ENCODE results near the gene LRRC1. TPM values are rescaled to one million over a fixed set of nuclear protein-coding genes. Genes with fewer than 3 reads are reported as not detected.

Gene LRRC1
- total RNA-seq, 1 experiment from 2014 or later: 10.3 TPM

- Histone ChIP-seq H3K4ac (ENCODE audit: low read depth, low read length) (no peak overlapping the region), H3K56ac (ENCODE audit: insufficient read length, low read depth, low read length) (no peak overlapping the region), H3K4me1 (ENCODE audit: insufficient read depth, low read length) (no peaks in the 10 kb centered on the region), H4K91ac (ENCODE audit: insufficient read length, low read depth, low read length) (no peak overlapping the region), H2BK15ac (ENCODE audit: low read depth, low read length) (no peak overlapping the region), H3K79me2 (ENCODE audit: insufficient read depth, low read length) (no peaks in the 10 kb centered on the region), H3T11ph (ENCODE audit: low read length) (no peak overlapping the region), H2BK20ac (ENCODE audit: low read depth, low read length, poor library complexity, severe bottlenecking) (no peak overlapping the region), H3K14ac (ENCODE audit: insufficient read depth, low read length) (no peak overlapping the region), H3K79me1 (ENCODE audit: insufficient read depth, low read depth, low read length, poor library complexity, severe bottlenecking) (no peaks in the 10 kb centered on the region), H3K23me2 (ENCODE audit: insufficient read length, low read depth, low read length, poor library complexity, severe bottlenecking) (no peaks in the 10 kb centered on the region), H3K4me2 (ENCODE audit: insufficient read depth, insufficient read length, low read length) (no peak overlapping the region), H2AK5ac (ENCODE audit: insufficient read length, low read length) (no peak overlapping the region), H2AFZ (ENCODE audit: low read length) (no peak overlapping the region), H3K23ac (ENCODE audit: insufficient read length, low read depth, low read length) (no peak overlapping the region), H3K9ac (ENCODE audit: extremely low read depth, insufficient read length, low read length) (no peak overlapping the region), H3K9me3 (ENCODE audit: control insufficient read depth, low read depth, low read length) (no peaks in the 10 kb centered on the region), H2BK12ac (ENCODE audit: insufficient read length, low read depth, low read length) (no peak overlapping the region), H2BK5ac (ENCODE audit: insufficient read length, low read length) (no peak overlapping the region), H4K20me1 (ENCODE audit: control insufficient read depth, insufficient read depth, insufficient read length) (no peaks in the 10 kb centered on the region), H4K5ac (ENCODE audit: insufficient read length, low read depth, low read length) (no peak overlapping the region), H2BK120ac (ENCODE audit: low read depth, low read length, poor library complexity, severe bottlenecking) (no peak overlapping the region), H3K27ac (ENCODE audit: insufficient read length, low read depth, low read length) (no peak overlapping the region), H3K27me3 (ENCODE audit: insufficient read depth, low read length) (no peaks in the 10 kb centered on the region), H4K8ac (replicated peaks; ENCODE audit: insufficient read length, low read depth, low read length) (no peak overlapping the region), H3K18ac (ENCODE audit: insufficient read length, low read depth, low read length) (no peak overlapping the region)
- no CpG with 5 or more reads among the region's 2 CpGs for WGBS (ENCODE audit: extremely low coverage, insufficient read length, low lambda C conversion rate)
- Mint-ChIP-seq H3K9me3 (peaks cover 5 to 8% of the 10 kb centered on the region in 2 experiments; a peak in 4 of 5 replicates), H3K36me3 (ENCODE audit: insufficient read depth in 1 of 3, low read depth in 3 of 3) (peaks cover 3 to 19% (median 12%) of the 10 kb centered on the region in 3 experiments), H3K4me3 (no peak overlapping the region), H3K4me1 (no peaks in the 10 kb centered on the region), H3K27ac (no peak overlapping the region), H3K27me3 (ENCODE audit: low read depth) (peaks cover 2% of the 10 kb centered on the region; the same call in 1 of the 2 replicates)
- TF ChIP-seq, protein P1, sequence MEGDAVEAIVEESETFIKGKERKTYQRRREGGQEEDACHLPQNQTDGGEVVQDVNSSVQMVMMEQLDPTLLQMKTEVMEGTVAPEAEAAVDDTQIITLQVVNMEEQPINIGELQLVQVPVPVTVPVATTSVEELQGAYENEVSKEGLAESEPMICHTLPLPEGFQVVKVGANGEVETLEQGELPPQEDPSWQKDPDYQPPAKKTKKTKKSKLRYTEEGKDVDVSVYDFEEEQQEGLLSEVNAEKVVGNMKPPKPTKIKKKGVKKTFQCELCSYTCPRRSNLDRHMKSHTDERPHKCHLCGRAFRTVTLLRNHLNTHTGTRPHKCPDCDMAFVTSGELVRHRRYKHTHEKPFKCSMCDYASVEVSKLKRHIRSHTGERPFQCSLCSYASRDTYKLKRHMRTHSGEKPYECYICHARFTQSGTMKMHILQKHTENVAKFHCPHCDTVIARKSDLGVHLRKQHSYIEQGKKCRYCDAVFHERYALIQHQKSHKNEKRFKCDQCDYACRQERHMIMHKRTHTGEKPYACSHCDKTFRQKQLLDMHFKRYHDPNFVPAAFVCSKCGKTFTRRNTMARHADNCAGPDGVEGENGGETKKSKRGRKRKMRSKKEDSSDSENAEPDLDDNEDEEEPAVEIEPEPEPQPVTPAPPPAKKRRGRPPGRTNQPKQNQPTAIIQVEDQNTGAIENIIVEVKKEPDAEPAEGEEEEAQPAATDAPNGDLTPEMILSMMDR (conservative IDR thresholded peaks at IDR 0.05): no peak
- no peak for DNase-seq
Observed at GRCh38 chr6:53932516-53932915, 137.7 kb downstream of the LRRC1 start.

All from H9 (cell line).